GM19328 (cell line): ENCODE data around the gene PTGS2.

Experiments
- ATAC-seq: cut with Tn5 transposase; IDR thresholded peaks from one replicate; pipeline ENCODE4 v1.9.1; 2021; ENCODE audit warnings: mild to moderate bottlenecking, moderate library complexity; ENCODE audit not compliant: unreplicated experiment

The PTGS2 gene

DNA sequence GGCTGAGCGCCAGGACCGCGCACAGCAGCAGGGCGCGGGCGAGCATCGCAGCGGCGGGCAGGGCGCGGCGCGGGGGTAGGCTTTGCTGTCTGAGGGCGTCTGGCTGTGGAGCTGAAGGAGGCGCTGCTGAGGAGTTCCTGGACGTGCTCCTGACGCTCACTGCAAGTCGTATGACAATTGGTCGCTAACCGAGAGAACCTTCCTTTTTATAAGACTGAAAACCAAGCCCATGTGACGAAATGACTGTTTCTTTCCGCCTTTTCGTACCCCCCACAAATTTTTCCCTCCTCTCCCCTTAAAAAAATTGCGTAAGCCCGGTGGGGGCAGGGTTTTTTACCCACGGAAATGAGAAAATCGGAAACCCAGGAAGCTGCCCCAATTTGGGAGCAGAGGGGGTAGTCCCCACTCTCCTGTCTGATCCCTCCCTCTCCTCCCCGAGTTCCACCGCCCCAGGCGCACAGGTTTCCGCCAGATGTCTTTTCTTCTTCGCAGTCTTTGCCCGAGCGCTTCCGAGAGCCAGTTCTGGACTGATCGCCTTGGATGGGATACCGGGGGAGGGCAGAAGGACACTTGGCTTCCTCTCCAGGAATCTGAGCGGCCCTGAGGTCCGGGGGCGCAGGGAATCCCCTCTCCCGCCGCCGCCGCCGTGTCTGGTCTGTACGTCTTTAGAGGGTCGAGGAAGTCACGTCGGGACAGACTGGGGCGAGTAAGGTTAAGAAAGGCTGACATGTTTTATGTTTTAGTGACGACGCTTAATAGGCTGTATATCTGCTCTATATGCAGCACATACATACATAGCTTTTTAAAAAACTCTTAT is at the start of gene PTGS2:
TSS of gene PTGS2 (minus strand) at position 179 of the 817 bp plus-strand sequence. CDS start at position 46, 133 bp downstream.
- ATAC-seq, result peak; percentile 89

DNA sequence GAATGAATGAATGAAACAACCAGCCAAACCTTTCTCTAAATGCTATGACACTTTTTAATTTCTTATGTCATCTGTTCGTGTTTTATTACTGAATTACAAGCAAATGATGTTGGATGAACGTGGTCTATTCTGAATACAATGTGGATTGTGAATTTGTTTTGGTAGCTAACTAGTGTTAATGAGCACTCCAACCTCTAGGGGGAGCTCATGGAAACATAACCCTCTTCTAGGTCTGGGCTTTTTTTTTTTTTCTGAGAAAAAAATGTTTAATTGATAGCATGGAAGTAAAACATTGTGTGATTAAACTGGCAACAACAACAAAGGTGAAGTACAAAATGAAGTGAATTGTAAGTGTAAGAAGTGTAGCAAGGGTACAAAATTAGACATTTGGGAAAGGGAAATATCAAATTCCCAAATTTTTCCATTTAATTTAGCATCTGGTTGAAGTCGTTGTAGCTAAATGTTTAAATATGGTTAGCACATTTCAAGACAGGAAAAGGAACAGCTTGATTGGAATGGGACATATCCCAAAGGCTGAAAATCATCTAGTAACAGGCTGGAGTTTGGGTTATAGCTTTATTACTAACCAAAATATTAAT is 42.6 kb upstream of the PTGS2 start:
- ATAC-seq, result no peak

DNA sequence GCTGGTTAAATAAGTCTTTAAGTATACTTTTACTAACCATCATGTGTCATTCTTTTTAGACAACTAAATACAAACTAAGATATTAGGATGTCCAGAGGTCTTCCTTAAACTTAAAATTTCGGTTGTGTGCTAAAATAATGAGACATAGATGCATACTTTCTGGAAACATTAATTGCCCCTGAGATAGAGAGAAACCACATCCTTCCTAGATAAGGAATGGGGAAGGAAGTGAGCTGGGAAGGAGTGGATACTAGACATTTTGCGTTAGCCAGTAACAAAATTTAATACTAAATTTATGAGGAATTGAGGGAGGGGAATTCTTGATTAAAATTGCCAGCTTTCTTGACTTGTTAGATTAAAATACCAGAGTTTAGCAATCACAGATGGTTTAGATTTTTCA is 37.1 kb upstream of the PTGS2 start:
- no peak for ATAC-seq

DNA sequence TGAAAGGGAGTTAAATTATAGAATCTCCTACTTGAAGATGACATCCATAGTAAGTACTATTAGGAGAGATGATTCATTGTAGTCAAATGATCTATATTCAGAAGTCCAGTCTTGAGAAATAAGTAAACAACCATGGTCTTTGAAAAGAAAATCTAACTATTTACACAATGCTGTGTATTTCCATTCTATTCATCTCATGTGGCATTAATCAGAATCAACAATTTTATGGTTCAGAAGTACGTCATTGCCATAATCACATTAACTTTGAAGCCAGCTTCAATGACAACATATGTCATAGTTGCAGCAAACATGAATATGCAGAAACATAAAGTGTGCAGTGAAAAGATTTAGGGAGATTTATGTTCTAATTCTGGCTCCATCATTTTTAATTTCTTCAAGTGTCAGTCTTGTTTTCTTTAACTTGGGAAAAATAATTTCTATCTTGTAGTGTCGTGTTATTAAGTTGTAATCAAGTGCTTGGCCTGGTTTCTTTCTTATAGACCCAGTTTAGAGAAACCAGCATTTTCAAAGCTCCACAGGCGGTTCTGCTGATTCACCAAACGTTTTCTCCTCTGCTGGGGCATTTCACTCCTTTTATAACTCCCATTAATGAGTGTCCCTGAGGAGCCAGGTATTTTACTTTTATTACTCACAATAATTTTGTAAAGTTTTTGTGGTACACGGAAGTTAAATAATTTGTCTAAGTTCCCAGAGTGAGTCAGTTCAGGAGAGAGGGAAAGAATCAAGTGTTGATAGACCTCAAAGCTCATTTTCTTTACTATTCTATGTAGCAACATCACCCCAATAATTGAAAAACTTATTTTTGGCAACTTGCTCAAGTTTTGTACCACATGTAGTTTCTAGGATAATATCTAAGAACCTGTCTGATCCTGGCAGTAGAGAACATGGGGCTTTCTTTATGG is 35.9 kb upstream of the PTGS2 start:
- ATAC-seq, result no peak

DNA sequence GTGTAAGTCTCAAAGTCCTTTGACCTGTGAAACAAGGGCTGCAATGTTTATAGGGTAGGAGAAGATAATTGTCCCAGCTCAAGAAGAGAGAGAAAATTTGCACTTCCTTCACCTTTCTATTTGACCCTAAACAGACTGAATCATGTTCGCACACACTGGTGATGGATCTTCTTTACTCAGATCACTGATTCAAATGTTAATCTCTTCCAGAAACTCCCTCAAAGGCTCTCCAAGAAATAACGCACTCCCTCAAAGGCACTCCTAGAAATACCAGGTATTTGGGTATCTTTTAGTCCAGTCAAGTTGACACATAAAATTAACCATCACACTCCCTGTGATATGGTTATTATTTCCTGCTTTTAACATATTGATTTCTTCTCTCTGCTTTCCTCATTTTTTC is 30.5 kb upstream of the PTGS2 start:
- no peak for ATAC-seq

DNA sequence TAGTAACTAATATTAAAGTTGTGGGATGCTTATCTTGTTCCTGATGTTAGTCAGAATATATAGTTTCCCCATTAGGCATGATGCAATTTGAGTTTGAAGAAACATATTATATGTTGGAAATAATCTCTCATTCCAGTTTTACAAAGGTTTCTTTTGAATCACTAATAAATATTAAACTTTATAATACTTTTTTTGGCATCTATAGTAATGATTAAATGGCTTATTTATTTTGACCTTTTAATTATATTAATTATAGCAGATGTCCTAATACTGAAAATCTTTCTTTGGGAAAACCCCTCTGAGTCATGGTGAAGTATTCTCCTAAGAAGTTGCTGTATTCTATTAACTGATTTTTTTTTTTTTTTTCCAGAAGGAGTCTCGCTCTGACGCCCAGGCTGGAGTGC is 28.5 kb upstream of the PTGS2 start:
- no peak for ATAC-seq

DNA sequence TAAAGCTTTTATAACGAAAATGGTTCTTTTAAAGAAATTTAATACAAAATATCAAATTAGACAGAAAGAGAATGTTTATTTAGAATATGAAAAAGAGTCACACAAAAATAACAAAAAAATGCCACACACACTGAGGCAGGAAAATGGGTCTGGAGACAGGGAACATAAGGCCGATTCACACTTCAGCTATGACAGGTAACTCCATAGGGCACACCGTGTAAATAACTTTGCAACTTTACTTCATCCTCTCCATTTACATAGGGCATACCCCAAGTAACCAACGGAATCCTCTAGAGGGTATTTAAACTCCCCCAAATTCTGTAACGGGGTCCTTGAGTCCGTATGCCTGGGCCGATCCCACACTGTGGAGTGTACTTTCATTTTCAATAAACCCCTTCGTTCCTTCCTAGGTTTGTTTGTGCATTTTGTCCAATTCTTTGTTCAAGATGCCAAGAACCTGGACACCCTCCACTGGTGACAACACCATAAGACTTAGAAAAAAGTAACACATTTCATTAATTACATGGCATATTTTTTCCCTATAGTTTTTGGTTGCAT is 23.1 kb upstream of the PTGS2 start:
- ATAC-seq, result no peak

DNA sequence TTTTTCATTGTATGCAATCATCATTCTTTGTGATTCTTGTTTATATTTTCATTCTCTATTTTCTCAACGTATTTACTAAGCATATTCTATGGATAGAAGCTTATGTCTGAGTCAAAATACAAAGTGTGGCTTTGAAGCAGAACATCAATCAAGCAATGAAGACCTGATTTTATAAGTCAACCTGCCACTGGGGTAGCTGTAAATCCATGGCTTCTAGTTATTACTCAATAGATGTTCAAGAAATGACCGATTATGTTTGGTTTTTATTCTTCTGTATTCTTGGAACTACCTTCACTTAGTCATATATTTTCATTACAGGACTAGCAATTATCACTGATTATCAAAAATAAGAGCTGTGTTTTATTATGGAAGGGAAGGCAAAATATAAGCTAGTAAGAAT is 20.5 kb upstream of the PTGS2 start:
- no peak for ATAC-seq

DNA sequence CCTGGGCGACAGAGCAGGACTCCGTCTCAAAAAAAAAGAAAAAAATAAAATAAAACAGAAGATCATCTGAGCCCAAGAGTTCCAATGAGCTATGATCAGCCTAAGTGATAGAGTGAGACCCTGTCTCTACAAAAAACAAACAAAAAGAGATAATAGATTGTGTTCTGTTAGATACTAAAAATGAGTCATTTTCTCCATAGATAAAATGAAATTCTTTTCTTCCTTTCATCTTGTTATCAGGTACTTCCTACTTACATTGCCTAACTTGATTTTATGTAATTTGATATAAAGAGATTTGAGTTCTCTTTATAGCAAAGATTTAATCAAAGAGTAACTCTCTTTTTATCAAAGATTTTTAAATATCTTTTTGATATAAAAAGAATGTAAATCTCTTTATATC is 19.3 kb upstream of the PTGS2 start:
- no peak for ATAC-seq

DNA sequence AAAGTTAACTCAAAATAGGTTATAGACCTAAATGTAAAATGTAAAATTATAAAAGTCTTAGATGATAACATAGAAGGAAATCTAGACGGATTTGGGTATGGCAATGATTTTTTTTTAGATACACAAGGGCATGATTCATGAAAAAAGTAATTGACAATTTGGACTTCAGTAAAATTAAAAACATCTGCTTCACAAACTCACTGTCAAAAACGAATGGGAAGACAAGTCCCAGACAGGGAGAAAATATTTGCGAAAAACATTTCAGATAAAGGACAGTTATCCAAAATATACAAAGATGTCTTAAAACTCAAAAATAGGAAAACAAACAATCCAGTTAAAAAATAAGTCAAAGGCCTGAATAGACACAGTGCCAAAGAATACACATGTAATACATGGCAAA is 9.7 kb upstream of the PTGS2 start:
- ATAC-seq, result no peak

DNA sequence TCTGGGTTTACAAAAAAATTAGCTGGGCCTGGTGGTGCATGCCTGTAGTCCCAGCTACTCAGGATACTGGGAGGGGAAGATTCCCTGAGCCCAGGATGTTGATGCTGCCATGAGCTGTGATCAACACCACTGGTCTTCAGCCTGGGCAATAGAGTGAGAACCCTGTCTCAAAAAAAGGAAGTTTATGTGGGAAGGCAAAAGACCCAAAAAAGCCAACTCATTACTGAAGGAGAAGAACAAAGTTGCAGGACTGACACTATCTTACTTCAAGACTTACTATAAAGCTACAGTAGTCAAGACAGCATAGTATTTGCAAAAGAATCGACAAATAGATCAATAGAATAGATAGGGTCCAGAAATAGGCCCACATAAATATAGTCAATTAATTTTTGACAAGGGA is 9.2 kb upstream of the PTGS2 start:
- no peak for ATAC-seq

DNA sequence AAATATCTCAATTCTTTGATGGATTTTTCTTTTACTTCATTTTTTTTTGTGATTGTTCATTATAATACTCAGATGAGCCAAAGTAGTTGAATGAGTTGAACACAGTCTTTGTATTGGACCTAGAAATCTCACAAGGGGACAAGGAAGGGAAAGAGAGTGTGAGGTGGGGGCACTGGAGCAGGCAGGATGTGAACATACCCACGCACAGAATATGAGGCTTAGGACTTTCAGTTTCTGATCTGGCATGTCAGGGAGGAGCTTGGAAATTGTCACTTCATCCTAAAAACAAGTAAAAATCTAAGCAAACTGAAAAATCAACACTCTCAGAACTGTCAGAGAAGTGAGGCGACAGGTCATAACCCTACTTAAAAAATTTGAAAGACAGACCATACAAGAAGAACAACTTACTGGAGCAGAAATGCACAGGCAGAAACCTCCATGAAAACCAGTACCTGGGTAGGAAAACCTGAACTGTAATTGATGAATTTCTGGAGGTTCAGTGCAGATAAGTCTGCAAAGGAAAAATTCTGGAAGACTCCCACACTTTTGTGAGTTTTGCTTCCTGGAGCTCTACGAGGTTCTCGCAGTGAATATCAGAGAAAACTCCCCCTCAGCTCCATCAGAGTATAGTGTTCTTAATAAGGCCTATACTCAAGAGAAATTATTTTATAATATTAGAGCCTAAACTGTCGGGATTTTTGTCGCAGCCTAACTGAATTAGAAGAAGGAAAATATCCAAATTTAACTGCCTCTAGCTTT is 3.6 kb upstream of the PTGS2 start:
- no peak for ATAC-seq

DNA sequence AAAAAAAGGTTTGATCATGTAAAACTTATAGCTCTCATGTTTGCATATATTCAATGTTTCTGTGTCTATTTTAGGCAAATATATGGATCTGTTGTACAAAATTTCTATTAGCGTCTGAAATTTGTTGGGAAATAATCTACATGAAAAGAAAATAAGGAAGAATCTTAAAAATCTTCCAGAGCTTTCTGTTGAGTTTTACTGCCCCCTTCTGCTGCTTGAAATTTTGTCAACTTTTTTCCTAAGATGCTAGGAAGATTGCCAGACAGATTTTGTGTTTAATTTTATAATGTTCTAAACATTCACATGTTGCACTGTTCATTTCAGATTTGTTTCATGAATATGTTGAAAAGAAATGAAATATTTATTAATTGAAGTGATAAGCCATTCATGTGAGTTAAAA is 2.5 kb upstream of the PTGS2 start:
- ATAC-seq, result no peak

DNA sequence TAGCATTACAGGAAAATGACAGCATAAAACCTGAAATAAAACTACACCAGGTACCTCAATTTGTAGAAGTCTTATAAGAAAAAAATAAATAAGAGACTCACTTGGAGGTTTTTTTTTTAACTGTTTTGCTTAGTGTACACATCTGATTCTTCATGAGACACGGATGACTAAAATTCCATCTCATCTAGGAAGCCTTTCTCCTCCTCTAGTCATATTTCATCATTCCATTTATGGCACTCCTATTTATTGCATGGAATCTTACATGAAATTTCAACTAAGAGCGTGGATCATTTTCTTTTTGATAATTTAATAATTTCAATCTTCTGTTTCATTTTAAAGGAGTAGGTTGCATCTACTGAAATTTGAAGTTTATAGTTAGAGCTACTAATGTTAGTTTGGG is 1.6 kb upstream of the PTGS2 start:
- no peak for ATAC-seq

DNA sequence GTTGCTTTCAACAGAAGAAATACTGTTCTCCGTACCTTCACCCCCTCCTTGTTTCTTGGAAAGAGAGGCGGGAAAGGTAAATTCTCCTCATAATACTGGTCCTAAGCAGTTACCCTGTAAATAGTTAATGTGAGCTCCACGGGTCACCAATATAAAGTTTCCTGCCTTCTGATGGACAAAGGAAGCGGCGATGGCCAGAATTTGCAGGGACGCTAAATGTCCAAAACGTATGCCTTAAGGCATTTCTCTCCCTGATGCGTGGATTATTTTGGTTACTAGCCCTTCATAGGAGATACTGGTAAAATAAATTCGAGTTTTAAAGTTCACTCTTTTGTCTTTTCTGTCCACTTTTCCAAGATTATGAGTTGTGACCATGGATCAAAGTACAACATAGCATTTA is 898 bp upstream of the PTGS2 start:
- ATAC-seq, result no peak

DNA sequence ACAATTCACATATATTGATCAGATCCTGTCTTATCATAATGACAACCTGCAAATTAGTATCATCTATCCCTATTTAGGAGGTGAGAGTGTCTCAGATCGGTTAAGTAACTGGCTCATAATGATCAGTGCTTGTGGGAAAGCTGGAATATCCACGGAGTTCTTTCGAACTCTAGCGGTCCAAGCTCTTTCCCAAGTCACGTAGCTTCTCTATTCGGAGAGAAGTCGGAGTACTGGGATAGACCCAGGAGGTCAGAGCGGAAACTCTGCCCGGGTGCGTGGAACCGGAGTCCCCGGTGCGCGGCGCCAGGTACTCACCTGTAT is 339 bp downstream of the PTGS2 start:
- no peak for ATAC-seq

DNA sequence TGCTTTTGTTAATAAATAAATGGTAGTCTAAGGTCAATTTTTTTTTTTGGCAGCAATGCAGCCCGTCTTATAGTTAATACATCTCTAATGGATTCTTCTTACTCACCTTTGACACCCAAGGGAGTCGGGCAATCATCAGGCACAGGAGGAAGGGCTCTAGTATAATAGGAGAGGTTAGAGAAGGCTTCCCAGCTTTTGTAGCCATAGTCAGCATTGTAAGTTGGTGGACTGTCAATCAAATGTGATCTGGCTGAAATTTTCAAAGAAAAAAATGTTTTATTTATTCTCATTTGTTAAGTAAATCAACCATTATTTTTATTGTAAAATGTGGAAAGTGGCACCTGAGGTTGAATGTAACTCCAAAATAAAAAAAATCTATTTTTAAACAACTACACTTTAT is 2.1 kb downstream of the PTGS2 start:
- ATAC-seq, result no peak

DNA sequence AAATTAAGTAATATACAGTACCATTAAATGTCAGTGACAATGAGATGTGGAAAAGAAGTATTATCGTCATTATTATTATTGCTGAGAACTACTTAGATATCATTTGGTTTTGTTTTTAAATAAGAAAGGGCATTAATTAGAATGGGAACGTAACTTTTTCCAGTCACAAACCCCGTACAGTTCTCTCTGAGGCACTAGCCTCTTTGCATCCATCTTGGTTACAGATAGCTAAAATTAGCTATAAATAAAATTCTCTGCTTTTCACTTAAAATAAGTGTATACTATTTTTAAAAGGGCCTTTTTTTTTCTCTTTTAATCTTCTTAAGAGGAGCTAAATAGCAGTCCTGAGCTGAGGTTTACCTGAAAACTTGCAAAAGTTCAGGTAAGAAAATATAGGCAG is 7.6 kb downstream of the PTGS2 start:
- ATAC-seq, result no peak

DNA sequence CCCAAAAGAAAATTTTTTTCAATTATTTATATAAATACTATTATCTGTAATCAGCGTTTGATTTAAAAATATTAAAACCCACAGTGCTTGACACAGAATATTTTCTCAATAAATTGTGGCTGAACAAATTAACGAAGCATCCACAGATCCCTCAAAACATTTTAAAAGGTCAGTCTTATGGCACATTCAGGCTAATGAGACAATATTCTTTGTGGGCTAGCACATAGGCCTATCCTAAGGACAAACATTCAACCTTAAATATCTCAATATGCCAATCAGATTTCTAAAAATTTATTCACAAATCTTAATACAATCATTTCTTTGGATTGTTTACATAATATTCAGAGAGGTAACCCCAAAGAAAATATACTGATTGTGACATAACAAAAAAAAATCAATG is 8.1 kb downstream of the PTGS2 start:
- no peak for ATAC-seq

DNA sequence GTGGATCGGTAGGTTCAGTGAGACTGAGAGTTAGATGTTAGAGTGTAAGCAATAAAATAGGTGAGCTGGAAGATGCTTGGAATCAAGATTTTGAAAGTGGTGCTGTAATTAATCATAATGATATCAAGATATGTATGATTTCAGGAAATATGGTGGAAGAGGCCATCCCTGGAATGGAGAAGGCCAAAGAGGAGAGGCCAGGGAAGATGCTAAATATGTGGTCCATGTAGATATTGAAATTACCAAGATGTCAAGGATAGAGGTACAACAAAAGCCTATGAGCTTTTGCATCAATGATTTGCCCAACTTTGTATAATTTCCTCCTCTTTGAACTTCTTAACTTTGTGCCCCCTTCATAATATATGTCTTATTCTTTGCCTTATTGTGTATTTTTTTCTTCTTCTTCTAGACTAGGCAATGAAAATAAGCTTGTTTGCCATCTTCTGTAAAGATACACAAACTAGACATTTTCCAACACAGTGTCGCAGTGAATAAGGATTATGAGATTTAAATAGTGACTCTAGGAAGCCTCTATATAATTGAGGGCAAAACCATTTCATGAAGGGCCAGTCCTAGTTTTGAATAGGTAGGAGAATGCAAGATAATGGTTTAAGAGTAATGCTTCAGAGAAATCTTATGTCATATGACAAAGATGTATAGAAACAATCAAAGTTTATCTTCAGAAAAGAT is 8.9 kb downstream of the PTGS2 start:
- ATAC-seq, result no peak
